Liver (tissue), 3 donors: ENCODE results near the gene IL1RN.

Source experiments
- ATF3 ChIP-seq: IDR thresholded peaks from 2 replicates; pipeline ENCODE4 v1.6.1; 2016; ENCODE audit warnings: antibody characterized with exemption
- CTCF ChIP-seq: fragments of 150-350 bp; IDR thresholded peaks from 2 replicates; pipeline ENCODE4 v1.5.1; 2017; ENCODE audit warnings: improper control_type of control experiment, low read depth, low read length; ENCODE audit not compliant: missing input control
- EGR1 ChIP-seq, 2 donors: IDR thresholded peaks; 2 replicates each; pipeline ENCODE4 v1.6.1; 2016 to 2018; ENCODE audit warnings: antibody characterized with exemption in 2 of 2, low read depth in 2 of 2
- GABPA ChIP-seq, 2 donors: IDR thresholded peaks in 1 of 2; conservative IDR thresholded peaks in 1 of 2; 2 replicates each; pipeline ENCODE4 v1.6.1; 2016; ENCODE audit warnings: antibody characterized with exemption in 2 of 2, mild to moderate bottlenecking in 1 of 2, moderate library complexity in 1 of 2
- HNF4G ChIP-seq: IDR thresholded peaks from 2 replicates; pipeline ENCODE4 v1.6.1; 2016; ENCODE audit warnings: antibody characterized with exemption
- JUND ChIP-seq, 2 donors: IDR thresholded peaks; 2 replicates each; pipeline ENCODE4 v1.6.1; 2016; ENCODE audit warnings: antibody characterized with exemption in 2 of 2
- MAX ChIP-seq: IDR thresholded peaks from 2 replicates; pipeline ENCODE4 v1.6.1; 2016; ENCODE audit warnings: antibody characterized with exemption
- RAD21 ChIP-seq, 2 donors: IDR thresholded peaks; 2 replicates each; pipeline ENCODE4 v1.6.1; 2016; ENCODE audit warnings: antibody characterized with exemption in 2 of 2, mild to moderate bottlenecking in 2 of 2
- REST ChIP-seq: IDR thresholded peaks from 2 replicates; pipeline ENCODE4 v1.6.1; 2016; ENCODE audit warnings: antibody characterized with exemption, mild to moderate bottlenecking
- RXRA ChIP-seq, 2 donors: IDR thresholded peaks; 2 replicates each; pipeline ENCODE4 v1.6.1; 2017 to 2018; ENCODE audit warnings: antibody characterized with exemption in 2 of 2, mild to moderate bottlenecking in 1 of 2
- SP1 ChIP-seq: IDR thresholded peaks from 2 replicates; pipeline ENCODE4 v1.6.1; 2018; ENCODE audit warnings: antibody characterized with exemption, mild to moderate bottlenecking
- ZBTB33 ChIP-seq: IDR thresholded peaks from 2 replicates; pipeline ENCODE4 v1.6.1; 2016; ENCODE audit warnings: antibody characterized with exemption
- donor health status: healthy.
- donor health status: healthy.

GRCh38 chr2:113133704-113134598 is 6.6 kb downstream of the IL1RN start:
- TF ChIP-seq SP1 (no peak), CTCF (no peak), REST (no peak), ATF3 (no peak), ZBTB33 (no peak), RAD21 (IDR thresholded peaks at IDR 0.05) (no peak), EGR1 (IDR thresholded peaks at IDR 0.05; ENCODE audit: low read depth in 2 of 2) (no peak), RXRA (IDR thresholded peaks at IDR 0.05) (no peak), GABPA (IDR thresholded peaks at IDR 0.05 in 1 of 2, conservative IDR thresholded peaks at IDR 0.05 in 1 of 2) (no peak), JUND (IDR thresholded peaks at IDR 0.05) (no peak), HNF4G (no peak), MAX (no peak)
